Measurements from ENCODE around the gene PDE9A.
"Not testable (repeated sequence)": the region's sequence is repeated elsewhere in the genome, so short reads cannot be mapped to it uniquely, and the experiment has no call there.

The PDE9A gene

DNA sequence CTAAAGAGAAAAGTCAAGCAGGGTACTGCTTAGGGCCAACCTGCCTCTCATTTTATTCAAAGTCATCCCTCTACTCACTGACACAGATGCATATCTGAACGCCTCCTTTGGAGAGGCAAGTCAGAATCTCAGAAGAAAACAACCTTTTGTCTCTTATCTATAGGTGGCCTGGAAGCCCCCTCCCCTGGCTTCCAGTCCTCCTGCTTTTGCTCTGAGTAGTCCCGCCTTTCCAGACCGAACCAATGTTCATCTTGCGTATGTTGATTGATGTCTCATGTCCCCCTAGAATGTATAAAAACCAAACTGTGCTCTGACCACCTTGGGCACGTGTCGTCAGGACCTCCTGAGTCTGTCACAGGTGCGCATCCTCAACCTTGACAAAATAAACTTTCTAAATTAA is 144.1 kb downstream of the PDE9A start:
- Histone ChIP-seq H3K4me1 (ENCODE audit: control insufficient read depth, insufficient read depth, low read length) (no peaks in the 10 kb centered on the region), H3K27me3 (ENCODE audit: control insufficient read depth, insufficient read depth, low read length) (peaks cover 37% of the 10 kb centered on the region), H3K9me3 (replicated peaks; ENCODE audit: low read length) (no peaks in the 10 kb centered on the region), H3K9ac (ENCODE audit: low read depth, low read length) (no peak overlapping the region), H3K4me2 (ENCODE audit: low read length) (no peak overlapping the region), H3K36me3 (ENCODE audit: insufficient read depth, low read length) (no peaks in the 10 kb centered on the region), H3K4me3 (ENCODE audit: low read length) (no peak overlapping the region)

DNA sequence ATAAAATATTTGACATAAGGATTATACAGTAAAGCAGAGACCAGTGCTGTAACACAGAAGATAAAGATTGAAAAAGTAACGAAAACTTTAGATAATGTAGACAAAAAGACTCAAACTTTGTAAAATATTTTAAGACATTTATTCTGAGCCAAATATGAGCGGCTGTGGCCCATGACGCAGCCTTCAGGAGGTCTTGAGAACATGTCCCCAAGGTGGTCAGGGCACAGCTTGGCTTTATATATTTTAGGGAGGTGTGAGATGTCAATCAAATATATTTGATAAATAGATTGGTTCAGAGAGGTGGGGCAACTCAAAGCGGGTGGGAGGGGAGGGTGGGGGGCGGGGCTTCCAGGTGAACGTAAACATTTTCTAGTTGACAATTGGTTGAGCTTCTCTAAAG is 144.7 kb downstream of the PDE9A start:
- no peak overlapping the region for H3K9ac ChIP-seq (ENCODE audit: low read depth, low read length)
- H3K4me3 ChIP-seq (ENCODE audit: low read length) = no peak overlapping the region
- no peaks in the 10 kb centered on the region for H3K36me3 ChIP-seq (ENCODE audit: insufficient read depth, low read length)
- no peak overlapping the region for H3K4me2 ChIP-seq (ENCODE audit: low read length)
- H3K4me1 ChIP-seq (ENCODE audit: control insufficient read depth, insufficient read depth, low read length) = no peaks in the 10 kb centered on the region
- H3K27me3 ChIP-seq (ENCODE audit: control insufficient read depth, insufficient read depth, low read length) = peaks cover 37% of the 10 kb centered on the region
- no peaks in the 10 kb centered on the region for H3K9me3 ChIP-seq (replicated peaks; ENCODE audit: low read length)

DNA sequence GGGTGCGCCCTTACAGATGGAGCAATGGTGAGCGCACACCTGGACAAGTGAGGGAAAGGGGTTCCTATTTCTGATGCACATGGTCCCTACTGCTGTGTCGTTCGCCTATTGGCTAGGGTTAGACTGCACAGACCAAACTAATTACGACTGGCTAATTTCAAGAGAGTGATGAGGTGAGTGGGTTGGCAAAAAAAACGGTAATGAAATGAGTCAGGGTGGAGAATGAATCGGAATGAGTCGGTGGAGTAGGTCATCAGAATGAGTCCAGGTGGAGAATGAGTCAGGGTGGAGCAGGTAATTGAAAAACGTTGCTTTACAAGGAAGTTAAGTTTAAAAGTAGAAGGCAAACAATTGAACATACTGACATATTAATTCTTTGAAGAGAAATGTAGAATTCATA is 146.1 kb downstream of the PDE9A start:
- no peak overlapping the region for H3K9ac ChIP-seq (ENCODE audit: low read depth, low read length)
- H3K9me3 ChIP-seq (replicated peaks; ENCODE audit: low read length) = no peaks in the 10 kb centered on the region
- H3K4me3 ChIP-seq (ENCODE audit: low read length) = no peak overlapping the region
- H3K36me3 ChIP-seq (ENCODE audit: insufficient read depth, low read length) = no peaks in the 10 kb centered on the region
- H3K27me3 ChIP-seq (ENCODE audit: control insufficient read depth, insufficient read depth, low read length) = peaks cover 37% of the 10 kb centered on the region
- H3K4me1 ChIP-seq (ENCODE audit: control insufficient read depth, insufficient read depth, low read length) = no peaks in the 10 kb centered on the region
- no peak overlapping the region for H3K4me2 ChIP-seq (ENCODE audit: low read length)

DNA sequence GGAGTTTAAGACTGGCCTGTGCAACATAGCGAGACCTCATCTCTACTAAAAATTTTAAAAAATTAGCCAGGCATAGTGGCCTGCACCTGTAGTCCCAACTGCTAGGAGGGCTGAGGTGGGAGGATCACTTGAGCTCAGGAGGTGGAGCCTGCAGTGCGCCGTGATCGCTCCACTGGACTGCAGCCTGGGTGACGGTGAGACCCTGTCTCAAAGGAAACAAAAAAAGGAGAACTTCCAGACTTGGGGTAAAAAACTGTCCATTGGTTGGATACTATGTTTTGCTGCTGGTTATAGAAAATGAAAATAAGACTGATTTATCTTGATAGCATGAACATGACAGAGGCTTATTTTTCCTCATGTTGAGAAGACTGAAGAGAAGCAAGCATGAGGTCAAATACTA is 146.5 kb downstream of the PDE9A start:
- Histone ChIP-seq H3K9ac (ENCODE audit: low read depth, low read length) (no peak overlapping the region), H3K4me3 (ENCODE audit: low read length) (no peak overlapping the region)

DNA sequence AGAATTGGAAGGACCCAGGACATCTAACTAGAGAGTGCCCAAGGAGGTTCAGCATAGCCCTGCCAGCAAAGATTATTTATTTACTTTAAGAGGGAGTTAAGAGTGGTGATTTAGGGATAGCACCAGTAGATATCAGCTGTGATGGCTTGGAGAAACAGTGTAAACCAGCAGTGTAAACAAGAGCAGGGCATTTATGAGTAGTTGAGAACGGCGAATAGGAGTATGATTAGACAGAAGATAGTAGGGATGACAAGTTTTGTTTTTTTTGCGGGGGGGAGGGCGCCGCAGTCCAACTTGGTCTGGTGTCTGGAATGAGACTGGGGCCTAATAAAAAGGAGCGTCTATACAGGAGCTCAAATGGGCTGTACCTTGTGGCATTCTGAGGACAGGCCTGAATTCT is 148.2 kb downstream of the PDE9A start:
- H3K9ac ChIP-seq (ENCODE audit: low read depth, low read length); H3K4me3 ChIP-seq (ENCODE audit: low read length); H3K4me2 ChIP-seq (ENCODE audit: low read length); H3K9me3 ChIP-seq (replicated peaks; ENCODE audit: low read length); H3K36me3 ChIP-seq (ENCODE audit: insufficient read depth, low read length); H3K4me1 ChIP-seq (ENCODE audit: control insufficient read depth, insufficient read depth, low read length): not testable (repeated sequence)
- H3K27me3 ChIP-seq (ENCODE audit: control insufficient read depth, insufficient read depth, low read length) = peaks cover 35% of the 10 kb centered on the region

More for the DNA sequence above, 146.5 kb downstream of the PDE9A start:
- Histone ChIP-seq H3K27me3 (ENCODE audit: control insufficient read depth, insufficient read depth, low read length) (peaks cover 33% of the 10 kb centered on the region), H3K4me2 (ENCODE audit: low read length) (no peak overlapping the region), H3K9me3 (replicated peaks; ENCODE audit: low read length) (no peaks in the 10 kb centered on the region), H3K36me3 (ENCODE audit: insufficient read depth, low read length) (no peaks in the 10 kb centered on the region), H3K4me1 (ENCODE audit: control insufficient read depth, insufficient read depth, low read length) (no peaks in the 10 kb centered on the region)

DNA sequence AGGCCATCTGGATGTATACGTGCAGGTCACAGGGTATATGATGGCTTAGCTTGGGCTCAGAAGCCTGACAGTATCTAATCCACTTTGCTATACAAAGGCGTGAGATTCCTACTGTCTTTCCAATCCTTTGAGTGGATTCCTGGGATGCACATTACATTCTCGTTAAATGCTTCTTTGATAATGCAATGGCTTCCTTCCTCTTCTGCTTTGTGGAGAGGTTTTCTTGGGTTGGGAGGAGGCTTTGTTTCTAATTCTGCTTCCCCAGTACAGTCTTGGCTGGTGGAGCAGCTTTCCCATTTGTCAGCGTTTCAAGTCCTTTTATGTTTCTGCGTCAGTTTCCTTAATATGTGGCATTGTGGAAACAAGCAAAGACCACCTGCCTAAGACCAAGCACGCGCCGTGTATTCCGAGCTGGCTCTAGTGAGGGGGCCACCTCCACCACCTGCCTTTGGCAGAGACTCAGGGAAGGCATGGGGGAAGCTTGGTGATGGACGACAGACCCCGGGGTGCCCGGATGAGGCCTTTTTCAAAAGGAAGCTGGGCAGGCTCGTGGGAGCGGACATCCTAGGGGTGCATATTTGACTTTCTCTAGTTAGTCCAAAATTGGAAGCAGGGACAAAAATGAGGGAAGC is 153.2 kb downstream of the PDE9A start:
- Histone ChIP-seq H3K4me3 (ENCODE audit: low read length) (no peak overlapping the region), H3K9ac (ENCODE audit: low read depth, low read length) (no peak overlapping the region), H3K4me1 (ENCODE audit: control insufficient read depth, insufficient read depth, low read length) (no peaks in the 10 kb centered on the region), H3K4me2 (ENCODE audit: low read length) (no peak overlapping the region), H3K27me3 (ENCODE audit: control insufficient read depth, insufficient read depth, low read length) (peaks cover 49% of the 10 kb centered on the region), H3K9me3 (replicated peaks; ENCODE audit: low read length) (no peaks in the 10 kb centered on the region), H3K36me3 (ENCODE audit: insufficient read depth, low read length) (no peaks in the 10 kb centered on the region)

DNA sequence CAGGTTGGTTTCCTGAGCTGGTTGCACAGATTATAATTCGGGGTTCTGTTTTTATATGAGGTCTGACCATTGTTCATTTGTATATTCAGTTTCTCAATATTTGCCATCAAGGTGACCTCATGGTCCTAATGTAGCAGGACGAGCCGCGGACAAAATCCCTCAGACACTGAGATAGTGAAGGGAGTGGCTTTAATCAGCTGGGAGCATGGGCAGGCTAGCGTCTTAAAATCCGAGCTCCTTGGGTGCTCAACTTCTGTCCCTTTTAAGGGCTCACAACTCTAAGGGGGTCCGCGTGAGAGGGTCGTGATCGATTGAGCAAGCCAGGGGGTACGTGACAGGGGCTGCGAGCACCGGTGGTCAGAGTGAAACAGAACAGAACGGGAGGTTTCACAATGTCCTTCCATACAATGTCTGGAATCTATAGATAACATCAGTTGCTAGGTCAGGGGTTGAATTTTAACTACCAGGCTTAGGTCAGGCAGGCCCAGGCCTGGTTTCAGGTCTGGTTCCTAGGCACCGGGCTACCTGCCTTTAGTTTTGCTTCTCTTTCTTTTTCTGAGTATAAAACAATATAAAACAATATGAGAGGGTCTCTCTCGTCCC is 154.0 kb downstream of the PDE9A start:
- not testable (repeated sequence) for H3K9me3 ChIP-seq (replicated peaks; ENCODE audit: low read length); H3K9ac ChIP-seq (ENCODE audit: low read depth, low read length); H3K4me3 ChIP-seq (ENCODE audit: low read length); H3K36me3 ChIP-seq (ENCODE audit: insufficient read depth, low read length); H3K4me1 ChIP-seq (ENCODE audit: control insufficient read depth, insufficient read depth, low read length); H3K4me2 ChIP-seq (ENCODE audit: low read length)
- H3K27me3 ChIP-seq (ENCODE audit: control insufficient read depth, insufficient read depth, low read length) = peaks cover 56% of the 10 kb centered on the region

DNA sequence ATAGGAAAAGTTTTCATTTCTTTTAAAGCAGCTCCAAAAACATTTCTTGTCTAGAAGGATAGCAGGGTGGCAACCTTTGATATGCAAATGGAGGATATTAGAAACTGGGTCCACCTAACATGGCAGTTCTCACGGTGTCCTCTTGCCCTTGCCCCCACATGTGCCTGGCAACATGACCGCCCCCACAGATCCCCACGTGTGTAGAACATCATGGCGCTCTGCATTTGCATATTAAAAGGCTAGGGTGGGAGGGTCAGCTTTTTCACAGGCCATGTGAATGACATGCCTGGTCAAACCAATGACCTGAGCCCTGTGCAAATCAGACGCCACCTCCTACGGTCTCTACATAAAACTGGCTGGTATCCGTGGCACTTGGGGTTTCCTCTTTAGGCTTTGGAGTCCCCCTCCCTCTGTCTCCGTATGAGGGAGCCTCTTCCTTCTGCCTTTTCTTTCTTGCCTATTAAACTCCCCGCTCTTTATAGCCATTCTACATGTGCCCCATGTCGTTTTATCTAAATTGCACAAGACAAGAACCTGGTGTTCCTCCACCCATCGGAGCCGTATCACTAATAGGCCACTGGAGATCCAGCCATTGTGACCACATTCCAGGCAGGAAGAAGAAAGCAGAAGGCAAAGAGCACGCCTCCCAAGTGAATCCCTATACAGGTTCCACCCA is 154.7 kb downstream of the PDE9A start:
- Histone ChIP-seq H3K4me1 (ENCODE audit: control insufficient read depth, insufficient read depth, low read length) (no peaks in the 10 kb centered on the region), H3K27me3 (ENCODE audit: control insufficient read depth, insufficient read depth, low read length) (peaks cover 59% of the 10 kb centered on the region), H3K4me3 (ENCODE audit: low read length) (no peak overlapping the region), H3K9me3 (replicated peaks; ENCODE audit: low read length) (no peaks in the 10 kb centered on the region), H3K4me2 (ENCODE audit: low read length) (no peak overlapping the region), H3K36me3 (ENCODE audit: insufficient read depth, low read length) (no peaks in the 10 kb centered on the region), H3K9ac (ENCODE audit: low read depth, low read length) (no peak overlapping the region)

DNA sequence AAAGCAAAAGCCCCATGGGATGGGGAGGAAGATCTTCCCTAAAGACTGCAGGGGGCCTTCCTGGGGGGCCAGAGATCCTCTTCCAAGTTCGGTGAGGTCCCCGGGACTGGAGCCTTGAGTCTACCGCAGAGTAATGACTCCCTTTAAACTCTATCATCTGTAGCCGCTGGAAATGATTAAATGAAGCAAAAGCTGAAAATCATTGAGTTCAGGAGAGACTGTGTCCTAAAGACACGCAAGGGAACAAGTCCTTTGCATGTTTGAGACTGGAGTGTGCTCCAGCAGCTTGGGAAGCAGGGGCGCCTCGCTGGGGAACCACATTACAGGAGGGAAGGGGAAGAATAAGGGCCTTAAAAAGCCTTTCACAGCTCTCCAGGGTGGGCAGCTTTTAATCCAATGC is 155.8 kb downstream of the PDE9A start:
- no peak overlapping the region for H3K9ac ChIP-seq (ENCODE audit: low read depth, low read length)
- no peak overlapping the region for H3K4me2 ChIP-seq (ENCODE audit: low read length)
- H3K4me3 ChIP-seq (ENCODE audit: low read length) = no peak overlapping the region
- H3K4me1 ChIP-seq (ENCODE audit: control insufficient read depth, insufficient read depth, low read length) = no peaks in the 10 kb centered on the region
- H3K9me3 ChIP-seq (replicated peaks; ENCODE audit: low read length) = no peaks in the 10 kb centered on the region
- H3K27me3 ChIP-seq (ENCODE audit: control insufficient read depth, insufficient read depth, low read length) = peaks cover 58% of the 10 kb centered on the region
- no peaks in the 10 kb centered on the region for H3K36me3 ChIP-seq (ENCODE audit: insufficient read depth, low read length)

DNA sequence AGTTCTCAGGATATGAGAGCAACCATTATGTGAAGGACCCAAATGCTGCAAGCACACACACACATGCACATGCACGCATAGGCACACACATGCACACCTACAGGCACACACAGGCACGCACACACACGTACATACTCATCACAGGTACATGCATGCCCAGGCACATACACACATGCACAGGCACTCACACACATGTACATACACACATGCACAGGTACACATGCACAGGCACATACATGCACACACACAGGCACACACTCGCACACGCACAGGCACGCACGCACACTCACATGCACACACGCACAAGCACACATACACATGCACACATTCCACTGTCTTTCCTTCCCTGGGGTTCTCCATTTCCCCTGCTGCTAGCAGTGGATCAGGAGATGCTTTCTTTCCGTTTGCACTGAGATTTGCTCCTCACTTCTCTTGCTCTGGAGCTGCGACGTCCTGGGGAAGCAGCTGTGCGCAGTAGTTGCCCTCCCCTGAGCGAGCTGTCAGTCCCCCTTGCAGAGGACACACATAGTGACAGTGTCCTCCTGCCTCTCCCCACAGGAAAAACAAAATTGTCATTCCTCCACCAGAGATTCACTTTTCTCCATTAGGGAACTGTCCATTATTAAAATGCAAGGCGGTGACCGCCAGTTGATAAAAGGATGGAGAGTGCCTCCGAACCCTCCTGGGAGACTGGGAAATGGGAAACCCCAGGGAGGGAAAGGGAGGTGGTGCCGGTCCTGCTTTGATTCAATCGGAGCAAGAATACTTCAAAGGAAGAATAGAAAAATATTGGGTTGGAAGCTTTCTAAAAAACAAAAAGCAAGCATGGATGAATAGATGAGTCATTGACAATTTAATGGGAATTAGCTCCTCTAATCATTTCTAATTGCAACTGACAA is 156.4 kb downstream of the PDE9A start:
- Histone ChIP-seq H3K4me1 (ENCODE audit: control insufficient read depth, insufficient read depth, low read length) (no peaks in the 10 kb centered on the region), H3K36me3 (ENCODE audit: insufficient read depth, low read length) (no peaks in the 10 kb centered on the region), H3K9ac (ENCODE audit: low read depth, low read length) (no peak overlapping the region), H3K9me3 (replicated peaks; ENCODE audit: low read length) (no peaks in the 10 kb centered on the region), H3K4me2 (ENCODE audit: low read length) (no peak overlapping the region), H3K4me3 (ENCODE audit: low read length) (no peak overlapping the region), H3K27me3 (ENCODE audit: control insufficient read depth, insufficient read depth, low read length) (peaks cover 58% of the 10 kb centered on the region)

DNA sequence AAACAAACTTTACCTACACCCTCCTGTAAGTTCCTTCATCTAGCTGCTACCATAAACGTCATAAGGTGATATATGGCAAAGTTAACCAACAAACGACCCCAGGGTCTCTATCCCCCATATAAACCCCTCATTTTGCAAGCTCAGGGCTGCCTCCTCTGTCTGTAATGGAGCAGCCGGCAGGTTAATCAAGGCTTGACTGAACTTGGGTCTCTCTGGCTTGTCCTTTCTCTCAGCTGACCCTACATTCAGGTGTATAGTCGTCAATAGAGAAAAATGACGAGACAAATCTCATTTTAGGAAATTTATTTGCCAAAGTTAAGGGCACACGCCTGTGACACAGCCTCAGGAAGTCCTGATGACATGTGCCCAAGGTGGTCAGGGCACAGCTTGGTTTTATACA is 158.5 kb downstream of the PDE9A start:
- H3K9me3 ChIP-seq (replicated peaks; ENCODE audit: low read length) = no peaks in the 10 kb centered on the region
- H3K36me3 ChIP-seq (ENCODE audit: insufficient read depth, low read length) = no peaks in the 10 kb centered on the region
- H3K4me3 ChIP-seq (ENCODE audit: low read length) = no peak overlapping the region
- no peak overlapping the region for H3K4me2 ChIP-seq (ENCODE audit: low read length)
- H3K27me3 ChIP-seq (ENCODE audit: control insufficient read depth, insufficient read depth, low read length) = peaks cover 45% of the 10 kb centered on the region
- H3K9ac ChIP-seq (ENCODE audit: low read depth, low read length) = no peak overlapping the region
- no peaks in the 10 kb centered on the region for H3K4me1 ChIP-seq (ENCODE audit: control insufficient read depth, insufficient read depth, low read length)
